Hepatocyte (in vitro differentiated cells): ENCODE data around the gene GP5. TPM values are rescaled to one million over a fixed set of nuclear protein-coding genes. Genes with fewer than 3 reads are reported as not detected.

Experiments
- DNase-seq: peaks from one replicate; pipeline ENCODE4 v3.0.0-alpha.2; 2016; ENCODE audit warnings: low spot score
- H2AFZ ChIP-seq: fragments of 200-600 bp; sonication (generic); 2 replicates; pipeline ENCODE4 v1.6.0; 2016; ENCODE audit warnings: antibody characterized with exemption, mild to moderate bottlenecking
- H3K27ac ChIP-seq: fragments of 200-600 bp; sonication (generic); 2 replicates; pipeline ENCODE4 v1.5.1; 2016; ENCODE audit warnings: mild to moderate bottlenecking
- H3K27me3 ChIP-seq: fragments of 200-600 bp; sonication (generic); 2 replicates; pipeline ENCODE4 v1.6.1; 2016
- H3K36me3 ChIP-seq: fragments of 200-600 bp; sonication (generic); replicated peaks from 2 replicates; pipeline ENCODE4 v1.5.1; 2016; ENCODE audit warnings: low read depth; ENCODE audit not compliant: insufficient read depth
- H3K4me1 ChIP-seq: fragments of 200-600 bp; sonication (generic); 2 replicates; pipeline ENCODE4 v1.5.1; 2016; ENCODE audit warnings: mild to moderate bottlenecking, moderate library complexity; ENCODE audit not compliant: insufficient read depth
- H3K4me2 ChIP-seq: fragments of 200-600 bp; sonication (generic); 2 replicates; pipeline ENCODE4 v1.6.0; 2016
- H3K4me3 ChIP-seq: fragments of 200-600 bp; sonication (generic); 2 replicates; pipeline ENCODE4 v1.5.1; 2016; ENCODE audit warnings: mild to moderate bottlenecking
- H3K79me2 ChIP-seq: fragments of 200-600 bp; sonication (generic); 2 replicates; pipeline ENCODE4 v1.6.0; 2017; ENCODE audit warnings: mild to moderate bottlenecking
- H3K9me2 ChIP-seq: fragments of 200-600 bp; sonication (generic); replicated peaks from 2 replicates; pipeline ENCODE4 v1.6.0; 2017; ENCODE audit warnings: mild to moderate bottlenecking; ENCODE audit not compliant: insufficient read depth
- H3K9me3 ChIP-seq: fragments of 200-600 bp; sonication (generic); 2 replicates; pipeline ENCODE4 v1.5.1; 2016; ENCODE audit warnings: low read depth, mild to moderate bottlenecking
- H4K20me1 ChIP-seq: fragments of 200-600 bp; sonication (generic); 2 replicates; pipeline ENCODE4 v1.6.0; 2016; ENCODE audit warnings: mild to moderate bottlenecking; ENCODE audit not compliant: insufficient read depth, poor library complexity, severe bottlenecking
- CTCF ChIP-seq: fragments of 200-600 bp; sonication (generic); IDR thresholded peaks from 2 replicates; pipeline ENCODE4 v1.5.1; 2016; ENCODE audit warnings: antibody characterized with exemption, mild to moderate bottlenecking; ENCODE audit not compliant: poor library complexity
- EZH2 ChIP-seq: fragments of 200-600 bp; sonication (generic); IDR thresholded peaks from 2 replicates; pipeline ENCODE4 v1.6.1; 2016; ENCODE audit warnings: antibody characterized with exemption, mild to moderate bottlenecking, borderline replicate concordance
- EZH2phosphoT487 ChIP-seq: fragments of 200-600 bp; sonication (generic); IDR thresholded peaks from one replicate; pipeline ENCODE4 v1.6.1; 2018; ENCODE audit warnings: antibody characterized with exemption, mild to moderate bottlenecking, low read depth, moderate library complexity; ENCODE audit not compliant: unreplicated experiment, severe bottlenecking
- WGBS: methylation state at CpG from one replicate; pipeline ENCODE4 v1.1.6; 2016; ENCODE audit warnings: low lambda C conversion rate; ENCODE audit errors: missing lambda C conversion rate; 5-methylcytosine and 5-hydroxymethylcytosine counted together
- polyA plus RNA-seq: library from polyadenylated mRNA; unstranded; fragments of >200 nt; fragmentation: Nextera tagmentation; extraction: Ambion mirVana; gene quantifications from 2 replicates; pipeline ENCODE4 v1.2.1, GENCODE V29; 2016
- total RNA-seq: library from RNA; depleted of rRNA; stranded (reverse); fragments of >200 nt; gene quantifications from 2 replicates; pipeline ENCODE4 v1.2.3, GENCODE V29; 2014

Gene GP5
- total and polyA plus RNA-seq, 2 experiments from 2014 or later: 0.27 TPM; not detected in 1

GRCh38 chr3:194377708-194378107 lies 21.4 kb downstream of the GP5 start:
- no peak overlapping the region for H3K4me2 ChIP-seq
- no peaks in the 10 kb centered on the region for H3K79me2 ChIP-seq
- H3K27ac ChIP-seq: no peak overlapping the region
- no peak overlapping the region for H2AFZ ChIP-seq
- no peaks in the 10 kb centered on the region for H3K27me3 ChIP-seq
- H3K9me3 ChIP-seq: no peaks in the 10 kb centered on the region
- no peaks in the 10 kb centered on the region for H3K4me1 ChIP-seq
- H4K20me1 ChIP-seq: no peaks in the 10 kb centered on the region
- TF ChIP-seq EZH2: no peak
- TF ChIP-seq EZH2phosphoT487: no peak
- no peak for TF ChIP-seq CTCF
- no peaks in the 10 kb centered on the region for H3K9me2 ChIP-seq
- 81% methylated on average over 1 of the region's 1 CpG for WGBS
- no peak for DNase-seq
- no peak overlapping the region for H3K4me3 ChIP-seq
- no peaks in the 10 kb centered on the region for H3K36me3 ChIP-seq

GRCh38 chr3:194376241-194376560 lies 22.9 kb downstream of the GP5 start:
- no peak for TF ChIP-seq EZH2phosphoT487
- TF ChIP-seq CTCF: no peak
- no peak for TF ChIP-seq EZH2
- DNase-seq: no peak
- Histone ChIP-seq H3K79me2 (no peaks in the 10 kb centered on the region), H3K36me3 (no peaks in the 10 kb centered on the region), H3K4me2 (no peak overlapping the region), H3K9me2 (no peaks in the 10 kb centered on the region), H4K20me1 (no peaks in the 10 kb centered on the region), H2AFZ (no peak overlapping the region), H3K4me1 (no peaks in the 10 kb centered on the region), H3K4me3 (no peak overlapping the region), H3K27ac (no peak overlapping the region), H3K27me3 (no peaks in the 10 kb centered on the region), H3K9me3 (no peaks in the 10 kb centered on the region)
- WGBS: 92% methylated on average over 10 of the region's 10 CpGs

- 50% methylated on average over 14 of the region's 15 CpGs for WGBS
- Histone ChIP-seq H3K4me3 (no peak overlapping the region), H4K20me1 (no peaks in the 10 kb centered on the region), H3K9me2 (no peaks in the 10 kb centered on the region), H2AFZ (no peak overlapping the region), H3K9me3 (no peaks in the 10 kb centered on the region), H3K27ac (no peak overlapping the region), H3K27me3 (no peaks in the 10 kb centered on the region), H3K79me2 (no peaks in the 10 kb centered on the region), H3K4me2 (peak overlapping the region; percentile 34), H3K36me3 (no peaks in the 10 kb centered on the region), H3K4me1 (no peaks in the 10 kb centered on the region)
- TF ChIP-seq CTCF: no peak
- TF ChIP-seq EZH2phosphoT487: no peak
- TF ChIP-seq EZH2: no peak
- peak; percentile 40 for DNase-seq
Observed at GRCh38 chr3:194375473-194376240, 23.4 kb downstream of the GP5 start.
